ENCODE measurements around the gene FRMD6.
"Not testable (repeated sequence)": the region's sequence is repeated elsewhere in the genome, so short reads cannot be mapped to it uniquely, and the experiment has no call there.

FRMD6 gene

DNA sequence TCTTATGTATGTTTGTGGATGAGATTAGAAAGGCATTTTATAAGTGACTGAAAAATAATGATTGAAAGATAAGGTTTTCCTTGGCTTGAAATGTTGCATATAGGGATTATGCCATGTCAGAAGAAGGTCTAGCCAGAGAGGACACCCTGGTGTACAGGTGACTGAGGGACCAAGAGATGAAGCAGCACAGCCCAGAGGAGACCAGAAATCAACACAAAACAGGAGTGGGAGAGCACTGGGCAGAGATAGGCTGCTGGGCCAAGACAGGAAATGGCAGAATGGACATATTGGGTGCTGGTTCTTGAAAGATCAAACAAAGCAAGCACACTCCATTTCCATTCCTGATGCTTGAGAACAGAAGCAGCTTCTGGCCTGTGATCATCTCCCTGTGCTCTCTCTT, 24.4 kb upstream of the FRMD6 start:
- in situ Hi-C loops (cut with MboI; ENCODE audit: low sequenced_read_pairs), result no loop called here

DNA sequence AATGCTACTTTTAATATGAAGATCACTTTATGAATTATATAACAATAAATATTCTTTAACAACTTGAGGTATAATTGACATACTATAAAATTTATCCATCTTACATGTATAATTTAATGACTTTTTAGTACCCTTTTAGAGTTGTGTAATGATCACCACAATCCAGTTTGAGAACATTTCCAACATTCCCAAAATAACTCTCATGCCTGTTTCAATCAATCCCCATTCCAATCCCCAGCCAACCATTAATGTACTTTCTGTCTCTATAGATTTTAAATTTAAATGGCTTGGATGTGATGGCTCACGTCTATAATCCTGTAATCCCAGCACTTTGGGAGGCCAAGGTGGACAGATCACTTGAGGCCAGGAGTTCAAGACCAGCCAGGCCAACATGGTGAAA, 23.5 kb upstream of the FRMD6 start:
- in situ Hi-C loops (cut with MboI; ENCODE audit: low sequenced_read_pairs), result no loop called here

DNA sequence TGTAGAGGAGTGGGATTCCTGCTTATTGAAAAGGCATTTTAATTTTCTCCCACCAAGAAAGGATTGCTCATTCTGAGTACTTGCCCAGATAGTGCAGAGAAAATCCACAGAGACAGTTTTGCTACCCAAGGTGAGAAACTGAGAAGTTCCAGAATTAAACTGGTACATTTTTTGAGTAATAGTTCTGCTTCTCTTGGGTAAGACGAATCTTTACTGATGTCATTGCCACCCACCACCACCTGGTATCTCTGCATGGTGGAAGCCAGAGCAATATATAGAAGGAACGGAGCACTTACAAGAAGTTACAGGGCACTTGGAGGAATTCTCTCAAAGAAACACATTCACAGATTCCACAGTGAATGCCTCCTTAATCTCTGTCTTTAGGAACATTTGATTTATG, 20.7 kb upstream of the FRMD6 start:
- in situ Hi-C loops (cut with MboI; ENCODE audit: low sequenced_read_pairs), result no loop called here

DNA sequence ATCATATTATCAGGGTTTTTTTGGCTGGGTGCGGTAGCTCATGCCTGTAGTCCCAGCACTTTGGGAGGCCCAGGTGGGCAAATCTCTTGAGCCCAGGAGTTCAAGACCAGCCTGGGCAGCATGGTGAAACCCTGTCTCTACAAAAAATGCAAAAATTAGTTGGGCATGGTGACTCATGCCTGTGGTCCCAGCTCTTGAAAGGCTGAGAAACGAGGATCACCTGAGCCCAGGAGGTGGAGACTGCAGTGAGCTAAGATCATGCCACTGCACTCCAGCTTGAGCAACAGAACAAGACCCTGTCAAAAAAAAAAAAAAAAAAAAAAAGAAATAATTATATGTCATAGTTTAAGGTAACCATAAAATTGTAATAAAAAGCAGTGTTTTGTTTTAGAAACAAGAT, 18.4 kb upstream of the FRMD6 start:
- in situ Hi-C loops (cut with MboI; ENCODE audit: low sequenced_read_pairs), result not testable (repeated sequence)

DNA sequence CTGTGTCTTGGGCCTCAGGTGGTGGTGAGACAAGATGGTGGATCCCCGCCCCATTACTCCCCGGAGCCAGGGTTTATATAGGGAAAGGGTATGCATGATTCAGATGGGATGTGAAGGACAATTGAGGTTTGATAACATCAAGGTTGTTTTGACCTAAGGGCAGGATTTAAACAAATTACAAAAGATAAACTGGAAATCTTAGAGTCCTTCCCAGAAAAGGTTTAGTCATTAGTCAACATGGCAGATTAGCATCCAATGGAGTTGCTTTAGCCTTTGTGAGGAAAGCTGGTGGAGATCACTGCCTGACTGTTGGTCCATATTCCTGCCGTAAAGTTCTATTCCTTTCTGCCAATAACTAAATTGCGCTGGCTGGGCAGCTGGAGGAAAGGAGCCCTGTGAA, 15.6 kb upstream of the FRMD6 start:
- in situ Hi-C loops (cut with MboI; ENCODE audit: low sequenced_read_pairs), result no loop called here

DNA sequence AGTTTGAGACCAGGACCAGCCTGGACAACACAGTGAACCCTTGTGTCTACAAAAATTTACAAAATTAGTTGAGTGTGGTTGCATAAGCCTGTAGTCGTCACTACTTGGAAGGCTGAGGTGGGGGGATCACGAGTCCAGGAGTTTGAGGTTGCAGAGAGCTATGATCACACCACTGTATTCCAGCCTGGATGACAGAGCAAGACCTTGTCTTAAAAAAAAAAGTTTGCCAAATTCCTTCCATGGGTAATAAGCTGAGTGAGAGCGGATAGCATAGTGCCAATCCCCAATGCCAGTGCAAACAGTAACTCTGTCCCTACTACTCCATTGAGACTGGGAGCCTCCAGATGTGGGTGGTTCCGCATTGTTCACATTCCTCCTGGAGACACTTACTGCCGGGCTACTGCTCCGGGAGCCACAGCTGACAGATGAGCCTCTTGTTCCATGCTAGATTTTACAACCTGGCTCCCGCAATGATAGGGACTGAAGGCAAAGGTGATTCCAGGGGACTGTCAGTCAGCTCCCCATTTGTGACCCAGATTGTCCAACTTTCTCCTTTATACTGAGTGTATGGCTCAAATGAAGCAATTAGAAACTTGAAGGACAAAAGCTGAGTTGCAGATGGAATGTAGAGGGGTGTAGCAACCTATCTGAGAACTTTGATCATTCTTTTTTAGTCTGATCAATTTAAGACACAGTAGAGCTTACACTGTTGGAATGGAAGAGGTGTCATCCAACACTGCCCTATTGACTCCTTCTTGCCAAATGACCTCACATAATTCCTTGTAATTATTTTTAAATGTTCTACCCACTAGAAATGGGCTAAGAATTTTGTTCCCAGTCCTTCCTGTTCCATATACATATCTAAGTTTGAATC, 13.4 kb upstream of the FRMD6 start:
- in situ Hi-C loops (cut with MboI; ENCODE audit: low sequenced_read_pairs), result no loop called here

DNA sequence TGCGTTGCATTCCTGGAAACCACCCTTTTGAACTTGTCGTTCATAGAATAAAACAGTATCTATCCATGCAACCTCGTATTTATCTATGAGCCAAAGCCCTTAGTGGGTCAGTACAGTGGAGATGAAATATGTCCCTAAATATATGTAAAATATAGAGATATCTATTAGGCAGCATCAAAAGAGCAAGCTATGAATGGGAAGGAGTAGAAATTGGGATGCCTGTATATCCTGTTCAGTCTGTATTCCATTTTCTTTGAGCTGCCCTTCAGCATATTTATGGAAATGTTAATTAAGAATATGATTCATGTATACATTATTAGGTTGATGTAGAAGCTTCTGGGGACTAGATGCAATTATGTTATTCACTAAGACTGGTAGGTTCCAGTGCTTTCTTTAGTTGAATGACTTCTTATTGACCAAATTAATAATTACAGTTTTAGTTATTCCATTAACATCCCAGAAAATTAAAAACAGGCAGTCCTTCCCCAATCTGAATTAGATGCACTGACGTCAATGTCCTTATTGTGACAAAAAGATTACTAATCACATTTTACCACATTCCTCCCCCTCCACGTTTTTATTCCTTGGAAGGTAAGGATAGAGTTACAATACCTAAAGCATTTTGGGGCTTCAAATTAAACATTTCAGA, 11.9 kb upstream of the FRMD6 start:
- in situ Hi-C loops (cut with MboI; ENCODE audit: low sequenced_read_pairs), result no loop called here

DNA sequence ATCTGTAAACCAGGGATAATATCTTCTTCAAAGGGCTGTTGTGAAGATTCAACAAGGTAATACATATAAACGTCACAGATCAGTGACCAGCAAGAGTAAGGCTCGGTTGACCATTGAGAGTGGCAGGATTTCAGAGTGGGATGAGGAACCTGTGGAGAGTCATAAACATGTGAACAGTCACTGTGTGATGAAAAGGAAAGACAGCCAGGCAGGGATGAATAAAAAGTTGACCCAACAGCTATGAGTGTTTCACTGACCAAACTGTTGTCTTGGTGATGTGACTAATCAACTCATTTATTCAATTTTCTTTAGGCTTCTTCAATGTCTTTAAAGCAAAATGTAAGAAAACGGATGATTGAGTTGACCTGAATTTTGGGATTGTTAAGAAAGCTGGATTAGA, 8.6 kb upstream of the FRMD6 start:
- in situ Hi-C loops (cut with MboI; ENCODE audit: low sequenced_read_pairs), result no loop called here

DNA sequence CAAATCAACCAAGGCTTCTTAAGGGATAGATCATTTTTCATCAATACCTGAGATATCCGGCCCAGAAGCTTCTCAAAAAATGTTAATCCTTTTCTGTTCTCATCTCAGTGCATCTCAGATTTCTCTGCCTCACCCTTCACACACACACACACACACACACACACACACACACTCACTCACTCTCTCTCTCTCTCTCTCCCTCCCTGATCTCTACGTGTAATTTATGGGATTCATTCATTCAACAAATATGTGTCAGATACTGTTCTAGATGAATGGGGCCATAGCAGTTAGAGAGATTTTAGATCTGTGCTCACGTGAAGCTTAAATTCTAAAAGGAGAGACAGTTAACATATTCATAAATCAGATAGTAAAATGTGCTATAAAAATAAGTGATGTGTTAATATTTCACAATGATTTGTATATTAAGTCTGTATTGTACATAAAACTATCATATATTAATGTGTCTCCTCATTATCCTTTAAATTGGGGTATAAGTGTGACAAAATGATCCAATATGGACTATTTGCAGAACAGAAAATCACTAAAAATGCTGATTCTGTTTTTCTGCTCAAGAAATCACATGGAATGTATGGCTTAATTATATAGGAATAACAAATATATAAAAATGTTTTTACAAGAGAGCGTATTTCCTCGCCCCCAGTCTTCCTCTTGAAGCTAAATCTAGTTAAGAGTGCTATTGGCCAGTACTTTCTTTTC, 7.3 kb upstream of the FRMD6 start:
- in situ Hi-C loops (cut with MboI; ENCODE audit: low sequenced_read_pairs), result no loop called here

DNA sequence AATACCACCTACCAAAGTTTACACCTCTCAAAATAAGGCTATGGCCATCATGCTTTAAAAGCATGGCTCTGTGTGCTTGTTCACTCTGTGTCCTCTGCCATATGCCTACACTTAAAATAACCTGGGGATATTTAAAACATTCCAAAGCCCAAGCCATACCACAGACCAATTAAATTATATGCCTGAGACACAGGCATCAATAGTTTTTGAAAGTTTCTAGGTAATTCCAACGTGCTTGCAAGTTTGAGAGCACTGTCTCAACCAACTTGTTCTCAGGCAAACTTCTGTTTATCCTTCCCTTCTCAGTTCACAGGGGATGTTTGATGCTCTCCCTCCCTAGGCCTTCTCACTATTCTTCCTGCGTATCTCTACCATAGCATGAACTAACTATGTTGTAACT, 3.4 kb upstream of the FRMD6 start:
- in situ Hi-C loops (cut with MboI; ENCODE audit: low sequenced_read_pairs), result no loop called here

DNA sequence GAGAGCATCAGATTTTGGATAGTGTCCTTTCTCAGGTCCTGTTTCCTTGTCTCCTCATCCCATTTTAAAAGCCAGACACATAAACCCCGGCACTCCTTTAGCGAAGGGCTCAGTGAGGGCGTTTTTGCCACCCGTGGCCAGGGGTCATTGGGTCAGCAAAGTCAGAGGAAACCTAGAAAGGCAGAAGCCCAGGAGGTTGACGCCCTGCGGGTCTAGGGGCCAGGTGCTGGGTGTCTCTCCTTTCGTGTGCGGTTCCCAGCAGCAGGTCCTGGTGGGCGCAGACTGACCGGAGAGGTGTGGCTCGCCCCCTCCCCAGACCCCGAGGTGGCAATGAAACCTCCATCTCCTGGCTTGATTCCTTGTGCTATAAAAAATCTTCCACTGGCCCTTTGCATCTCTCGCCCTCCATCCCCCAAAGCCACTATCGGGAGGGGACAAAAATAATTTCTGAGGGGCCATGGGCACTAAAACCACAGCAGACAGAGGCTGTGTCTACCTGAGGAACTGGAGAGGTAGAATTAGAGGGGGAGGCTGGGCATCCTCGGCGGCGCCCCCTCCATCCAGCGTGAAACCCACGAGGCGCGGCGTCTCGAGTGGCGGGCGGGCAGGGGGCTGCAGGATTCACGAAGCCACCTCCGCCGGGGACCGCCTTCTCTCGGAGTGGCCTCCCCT, 858 bp upstream of the FRMD6 start:
- in situ Hi-C loops (cut with MboI; ENCODE audit: low sequenced_read_pairs), result no loop called here

DNA sequence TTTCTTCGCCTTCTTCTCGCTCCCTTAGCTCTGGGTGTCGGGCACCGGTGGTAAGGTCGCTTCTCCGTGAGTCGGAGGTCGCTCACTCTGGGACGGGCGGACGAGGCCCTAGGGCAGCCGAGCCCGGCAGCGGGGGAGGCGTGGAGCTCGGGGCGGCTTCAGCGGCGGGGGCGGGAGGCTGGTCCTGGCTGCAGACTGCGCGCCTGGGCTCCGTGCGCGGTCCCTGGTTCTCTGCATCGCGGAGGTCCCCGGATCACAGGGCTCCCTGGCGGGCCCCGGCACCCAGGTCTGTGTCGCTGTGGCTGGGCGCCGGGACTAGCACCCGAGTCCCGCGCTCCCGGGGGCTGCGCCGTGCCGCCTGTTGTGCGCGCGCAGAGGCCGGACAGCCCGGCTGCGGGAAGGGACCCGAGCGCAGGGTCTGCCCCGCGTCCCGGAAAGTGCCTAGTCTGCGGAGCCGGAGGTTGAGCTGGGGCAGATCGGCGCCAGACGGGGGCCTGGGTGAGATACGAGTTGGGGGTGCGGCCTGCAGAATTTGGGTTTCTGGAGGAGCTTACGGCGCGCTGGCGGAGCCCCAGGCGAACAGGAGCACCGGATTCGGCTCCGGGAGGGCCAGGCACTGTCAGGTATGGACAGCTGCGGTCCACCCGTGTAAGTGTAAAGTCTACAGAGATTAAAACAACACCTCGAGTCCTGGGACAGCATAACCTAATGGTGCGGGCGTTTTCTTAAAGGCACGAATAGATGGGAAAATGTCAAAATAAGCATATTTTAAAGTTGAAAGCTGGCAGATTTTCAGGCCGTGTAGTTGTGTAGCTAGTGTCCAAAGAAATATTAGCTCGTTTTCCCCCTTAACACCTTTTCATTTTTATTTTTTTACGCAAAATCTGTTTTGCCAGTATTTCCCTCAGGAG, 713 bp downstream of the FRMD6 start:
- in situ Hi-C loops (cut with MboI; ENCODE audit: low sequenced_read_pairs), result no loop called here

DNA sequence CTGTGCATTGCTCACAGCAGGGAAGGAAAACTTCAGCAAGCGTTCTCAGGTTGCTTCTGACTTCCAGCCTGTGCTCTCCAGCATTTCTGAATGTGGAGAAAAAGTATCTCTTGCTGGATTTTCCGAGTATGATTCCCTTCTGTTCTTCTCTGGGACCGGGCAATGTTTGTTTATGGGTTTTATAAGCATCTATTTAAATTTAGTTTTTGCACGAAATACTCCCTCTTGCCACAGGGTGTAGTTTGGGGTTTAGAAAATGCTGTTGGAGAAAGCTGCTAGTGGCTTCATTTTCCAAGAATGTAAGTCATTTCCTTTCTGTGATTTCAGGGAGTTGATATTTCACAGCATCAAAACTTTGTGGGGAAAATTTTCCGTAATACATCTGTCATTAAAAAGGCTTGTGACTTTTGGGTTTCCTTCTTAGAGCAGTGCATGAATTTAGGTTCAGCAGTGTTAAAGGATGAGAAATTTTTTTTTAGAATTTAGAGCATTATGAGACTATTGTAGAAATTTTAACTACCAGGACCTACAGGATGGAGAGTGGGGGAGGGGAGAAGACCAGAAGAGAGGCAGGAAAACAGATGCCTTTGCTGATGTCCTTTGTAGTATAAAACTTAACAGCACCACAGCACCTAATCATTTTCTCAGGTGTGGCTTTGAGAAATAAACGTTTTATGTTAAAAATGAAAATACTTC, 1.5 kb downstream of the FRMD6 start:
- in situ Hi-C loops (cut with MboI; ENCODE audit: low sequenced_read_pairs), result no loop called here

DNA sequence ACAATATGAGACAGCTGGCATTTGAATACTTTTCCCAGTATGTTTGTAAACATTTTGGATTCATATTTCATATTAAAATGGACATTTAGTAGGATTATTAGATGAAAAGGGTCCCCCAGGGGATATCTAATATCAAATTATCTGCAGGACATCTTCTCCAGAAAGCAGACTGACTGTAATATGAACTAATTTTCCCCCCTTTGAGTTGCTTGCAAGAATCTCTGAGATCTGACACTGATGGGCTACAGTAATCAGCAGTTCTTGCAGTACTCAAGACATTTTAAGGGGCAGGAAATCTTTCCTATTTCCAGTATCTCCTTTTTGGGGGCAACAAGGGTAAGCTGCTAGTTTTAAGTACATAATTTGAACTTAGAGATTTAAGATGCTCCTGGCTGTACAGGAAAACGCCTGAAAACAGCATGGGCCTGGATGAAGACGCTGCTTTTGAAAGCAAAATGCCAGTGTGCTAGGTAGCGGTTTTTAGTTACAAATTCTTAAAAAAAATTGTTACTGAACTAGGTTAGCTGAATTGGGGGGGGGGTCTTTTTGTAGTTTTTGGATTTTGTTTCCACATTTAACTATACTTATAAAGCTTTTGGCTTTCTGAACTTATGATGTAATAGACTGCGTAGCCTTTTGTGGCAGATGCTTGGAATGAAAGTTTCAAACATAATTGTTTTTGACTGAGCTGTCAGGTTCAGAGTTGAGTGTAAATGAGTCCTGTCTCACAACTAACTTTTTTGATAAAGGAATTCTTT, 2.2 kb downstream of the FRMD6 start:
- in situ Hi-C loops (cut with MboI; ENCODE audit: low sequenced_read_pairs), result no loop called here

DNA sequence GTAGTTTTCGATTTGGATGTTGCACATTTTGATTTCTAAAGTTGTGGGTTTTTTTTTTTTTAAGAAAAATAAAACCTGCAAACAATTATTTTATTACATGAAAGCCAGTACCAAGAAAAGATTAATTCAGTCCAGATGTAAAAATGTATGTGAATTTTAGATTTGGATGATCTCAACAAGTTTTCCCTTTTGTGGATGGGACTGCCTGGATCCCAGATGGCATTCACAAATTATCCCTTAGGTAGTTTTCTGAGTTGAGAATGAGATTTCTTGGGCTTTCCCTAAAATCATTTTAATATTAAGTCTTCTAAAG, 2.8 kb downstream of the FRMD6 start:
- in situ Hi-C loops (cut with MboI; ENCODE audit: low sequenced_read_pairs), result no loop called here

DNA sequence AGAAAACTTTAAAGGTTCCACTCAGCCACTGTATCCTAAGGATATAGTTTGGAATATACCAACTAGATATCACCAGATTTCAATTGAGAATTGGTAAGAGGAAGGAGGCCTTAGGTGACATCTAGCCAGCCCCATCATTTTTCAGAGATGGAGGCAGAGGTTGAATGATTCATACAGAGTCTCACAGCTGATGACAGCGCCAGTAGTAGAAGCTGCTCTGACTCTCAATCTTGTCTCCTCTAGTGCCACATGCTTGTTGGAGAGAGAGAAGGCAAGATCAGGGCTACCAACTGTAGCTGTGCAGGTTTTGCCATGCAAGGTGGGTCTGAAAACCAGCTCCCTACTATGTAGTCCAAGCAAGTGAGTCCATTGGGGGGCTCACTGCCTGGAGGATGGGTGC, 6.1 kb downstream of the FRMD6 start:
- in situ Hi-C loops (cut with MboI; ENCODE audit: low sequenced_read_pairs), result no loop called here

DNA sequence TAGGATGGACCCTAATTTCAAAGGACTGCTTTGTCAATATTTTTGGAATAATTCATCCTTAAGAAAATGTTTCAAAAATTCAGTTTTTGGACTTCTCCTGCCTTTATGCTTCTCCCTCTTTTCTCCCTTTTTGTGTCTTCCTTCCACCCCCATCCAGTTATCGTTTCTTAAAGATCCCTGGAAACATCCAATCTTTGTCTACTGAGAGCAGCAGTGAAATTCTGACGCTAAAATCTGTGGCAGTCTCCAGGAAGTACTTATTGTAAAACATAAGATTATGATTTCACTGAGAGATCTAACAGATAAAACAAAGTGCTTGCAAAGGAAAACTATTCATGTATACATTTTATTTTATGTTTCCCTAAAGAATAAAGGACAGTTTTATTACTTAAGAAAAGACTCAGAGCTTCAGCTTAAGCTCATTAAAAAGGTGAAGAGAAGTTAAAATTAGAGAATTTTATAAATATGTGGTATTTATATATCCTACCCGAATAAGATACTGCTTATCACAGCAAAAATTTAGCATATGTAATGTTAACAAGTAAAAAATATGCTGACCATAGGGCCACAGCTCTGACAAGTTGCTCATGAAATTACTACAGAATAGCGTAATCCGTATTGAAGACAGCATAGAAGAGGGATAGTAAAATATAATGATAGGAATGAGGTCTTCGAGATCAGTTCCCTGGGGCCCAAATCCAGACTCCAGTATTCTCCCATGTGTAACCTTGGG, 6.9 kb downstream of the FRMD6 start:
- in situ Hi-C loops (cut with MboI; ENCODE audit: low sequenced_read_pairs), result no loop called here

DNA sequence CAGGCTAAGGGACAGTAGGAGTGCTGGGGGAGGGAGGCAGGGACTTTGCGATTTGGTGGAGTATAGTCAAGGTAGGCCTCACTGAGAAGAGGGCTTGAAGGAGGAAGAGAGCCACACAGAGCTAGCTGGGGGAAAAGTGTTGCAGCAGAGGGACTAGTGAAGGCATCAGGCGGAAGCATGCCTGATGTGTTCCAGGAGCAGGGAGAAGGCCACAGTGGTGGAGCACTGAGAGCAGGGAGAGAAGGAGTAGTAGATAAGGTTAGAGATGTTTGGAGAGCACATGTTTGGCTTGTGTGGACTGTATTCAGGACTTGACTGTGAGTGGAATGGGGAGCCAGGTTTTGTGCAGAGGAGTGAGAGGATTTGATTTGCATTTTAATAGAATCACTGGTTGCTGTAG, 9.0 kb downstream of the FRMD6 start:
- in situ Hi-C loops (cut with MboI; ENCODE audit: low sequenced_read_pairs), result no loop called here

DNA sequence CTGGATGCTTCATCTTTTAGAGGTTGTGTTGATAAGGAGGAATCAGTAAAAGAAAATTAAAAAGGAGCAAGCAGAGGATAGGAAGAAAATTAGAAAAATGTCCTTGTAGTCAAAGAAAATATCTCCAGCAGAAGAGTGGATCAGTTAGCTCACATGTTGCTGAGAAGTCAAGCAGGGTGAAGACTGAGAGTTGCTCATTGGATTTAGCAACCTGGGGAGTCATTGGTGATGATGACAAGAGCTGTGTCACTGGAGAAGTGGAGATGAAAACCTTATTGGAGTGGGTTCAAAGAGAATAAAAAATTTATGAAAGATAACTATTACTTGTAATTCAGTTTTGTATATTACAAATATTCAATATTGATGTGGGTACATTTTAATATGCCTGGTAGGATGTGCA, 9.8 kb downstream of the FRMD6 start:
- in situ Hi-C loops (cut with MboI; ENCODE audit: low sequenced_read_pairs), result no loop called here

Measured in HL-60/S4 (cell line).